CD4-positive, alpha-beta T cell treated with Interleukin-4 for 1 hour (primary cell): ENCODE data around the gene DNAH8.
A peak's percentile ranks its signal among the peaks of the same experiment; 100 is the strongest.

Experiments
- DNase-seq, 2 donors: peaks; one replicate each; pipeline ENCODE4 v3.0.0-alpha.2; 2020 to 2022

DNAH8 gene

DNA sequence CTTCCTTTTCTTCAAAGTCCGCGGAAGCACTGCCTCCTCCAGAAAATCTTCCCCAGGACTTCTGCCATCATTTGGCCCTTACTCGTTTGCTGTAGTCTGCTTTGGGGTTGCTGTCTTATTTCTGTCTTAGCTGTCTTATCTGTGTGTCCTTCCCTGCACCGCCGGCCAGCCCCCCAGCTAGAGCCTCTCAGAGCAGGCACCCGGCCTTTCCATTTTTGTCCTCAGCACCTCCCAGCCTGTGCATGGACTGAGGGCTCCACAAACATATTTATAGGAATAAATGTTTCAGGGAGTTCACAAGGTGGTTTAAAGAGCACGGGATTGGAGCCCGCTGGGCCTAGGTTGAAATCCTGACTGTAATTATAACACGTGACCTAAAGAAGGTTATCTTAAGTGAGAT lies 341.6 kb downstream of the DNAH8 start:
- no peak for DNase-seq

DNA sequence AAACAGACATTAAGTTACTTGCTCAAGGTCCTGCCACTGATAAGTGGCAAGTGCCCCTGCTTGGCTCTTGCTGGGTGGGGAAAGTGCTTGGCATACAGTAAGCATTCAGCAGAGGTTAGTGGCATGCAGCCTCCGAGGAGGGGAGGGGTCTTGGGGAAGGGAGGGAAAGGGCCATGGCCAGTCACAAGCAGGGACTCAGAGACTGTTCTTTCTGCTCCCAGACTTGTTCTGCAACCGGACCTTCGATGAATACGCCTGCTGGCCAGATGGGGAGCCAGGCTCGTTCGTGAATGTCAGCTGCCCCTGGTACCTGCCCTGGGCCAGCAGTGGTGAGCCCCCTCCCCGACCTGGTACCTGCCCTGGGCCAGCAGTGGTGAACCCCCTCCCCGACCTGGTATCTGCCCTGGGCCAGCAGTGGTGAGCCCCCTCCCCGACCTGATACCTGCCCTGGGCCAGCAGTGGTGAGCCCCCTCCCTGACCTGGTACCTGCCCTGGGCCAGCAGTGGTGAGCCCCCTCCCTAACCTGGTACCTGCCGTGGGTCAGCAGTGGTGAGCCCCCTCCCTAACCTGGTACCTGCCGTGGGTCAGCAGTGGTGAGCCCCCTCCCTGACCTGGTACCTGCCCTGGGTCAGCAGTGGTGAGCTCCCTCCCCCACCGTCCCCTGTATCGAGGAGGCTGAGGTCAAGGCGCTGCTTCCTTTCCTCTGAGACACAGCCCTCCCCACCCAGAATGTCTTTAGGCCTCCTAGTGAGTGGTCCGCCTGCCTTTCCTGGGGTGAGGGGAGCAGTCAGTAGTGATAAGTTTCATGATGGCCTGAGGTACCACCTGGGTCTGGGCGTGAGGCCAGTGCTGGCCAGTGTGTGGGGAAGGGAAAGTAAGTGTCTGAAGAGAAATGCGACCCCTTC lies 342.4 kb downstream of the DNAH8 start:
- no peak for DNase-seq

DNA sequence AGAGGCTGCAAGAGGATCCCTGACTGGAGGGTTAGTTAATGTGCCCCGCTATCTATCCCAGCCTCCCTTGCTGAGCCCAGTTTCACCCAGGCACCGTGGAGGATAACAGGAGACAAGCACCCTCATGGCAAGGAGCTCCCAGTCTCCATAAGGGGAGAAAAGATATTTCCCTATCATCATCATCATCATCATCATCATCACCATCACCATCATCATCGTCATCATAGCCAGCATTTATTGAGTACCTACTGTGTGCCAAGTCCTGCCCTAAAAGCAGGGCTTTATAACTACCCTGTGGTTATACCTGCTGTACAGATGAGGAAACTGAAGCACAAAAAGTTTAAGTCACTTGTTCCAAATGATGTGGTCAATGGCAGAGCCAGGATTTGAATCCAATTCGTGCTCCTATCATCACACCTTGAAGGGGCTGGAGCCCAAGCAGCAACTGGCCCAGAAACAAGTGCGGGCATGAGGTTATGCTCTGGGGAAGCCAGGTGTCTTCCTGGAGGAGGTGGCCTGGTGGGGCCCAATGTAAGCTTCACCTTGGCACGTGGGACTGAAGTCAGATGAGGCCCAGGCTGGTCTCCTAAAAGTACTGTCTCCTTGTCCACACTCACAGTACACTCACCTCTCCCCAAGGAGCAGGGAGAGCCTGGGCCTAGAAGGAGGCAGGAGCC lies 343.5 kb downstream of the DNAH8 start:
- no peak for DNase-seq

DNA sequence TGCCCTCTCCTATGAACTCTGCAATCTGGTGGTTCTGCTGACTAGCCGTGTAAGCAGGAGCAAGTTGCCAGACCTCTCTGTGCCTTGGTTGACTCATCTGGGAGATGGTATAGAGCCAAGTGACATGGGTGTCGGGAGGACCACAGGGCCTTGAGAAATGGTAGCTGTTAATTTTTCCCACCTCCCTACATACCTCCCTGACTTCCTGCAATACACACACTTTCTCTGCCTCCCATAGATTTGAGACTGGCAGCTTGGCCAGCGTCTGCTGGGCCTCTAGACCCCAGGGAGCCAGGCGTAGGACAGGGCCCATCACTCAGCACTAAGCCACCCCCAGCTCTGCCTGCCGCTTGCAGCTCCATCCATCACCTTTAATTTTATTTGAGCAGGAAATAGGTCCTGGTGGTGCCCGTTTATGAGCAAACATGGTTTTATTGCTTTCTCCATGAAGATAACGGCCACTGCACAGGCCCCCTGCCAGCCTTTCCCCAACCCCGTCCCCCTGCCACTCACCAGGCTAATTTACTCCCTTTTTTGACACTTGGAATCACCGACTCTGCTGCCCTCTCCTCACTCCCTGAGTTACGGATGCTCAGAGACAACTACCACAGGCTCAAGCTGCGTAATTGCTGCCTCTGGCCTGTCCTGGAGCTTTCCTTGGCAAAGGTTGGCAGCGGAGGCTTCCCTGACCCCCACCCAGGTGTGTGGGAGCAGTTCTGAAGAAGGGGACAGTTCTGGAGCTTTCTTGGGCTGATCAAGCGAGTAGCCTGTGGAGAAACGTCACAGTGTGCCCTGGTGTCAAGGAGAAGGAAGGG lies 344.6 kb downstream of the DNAH8 start:
- DNase-seq, result no peak

DNA sequence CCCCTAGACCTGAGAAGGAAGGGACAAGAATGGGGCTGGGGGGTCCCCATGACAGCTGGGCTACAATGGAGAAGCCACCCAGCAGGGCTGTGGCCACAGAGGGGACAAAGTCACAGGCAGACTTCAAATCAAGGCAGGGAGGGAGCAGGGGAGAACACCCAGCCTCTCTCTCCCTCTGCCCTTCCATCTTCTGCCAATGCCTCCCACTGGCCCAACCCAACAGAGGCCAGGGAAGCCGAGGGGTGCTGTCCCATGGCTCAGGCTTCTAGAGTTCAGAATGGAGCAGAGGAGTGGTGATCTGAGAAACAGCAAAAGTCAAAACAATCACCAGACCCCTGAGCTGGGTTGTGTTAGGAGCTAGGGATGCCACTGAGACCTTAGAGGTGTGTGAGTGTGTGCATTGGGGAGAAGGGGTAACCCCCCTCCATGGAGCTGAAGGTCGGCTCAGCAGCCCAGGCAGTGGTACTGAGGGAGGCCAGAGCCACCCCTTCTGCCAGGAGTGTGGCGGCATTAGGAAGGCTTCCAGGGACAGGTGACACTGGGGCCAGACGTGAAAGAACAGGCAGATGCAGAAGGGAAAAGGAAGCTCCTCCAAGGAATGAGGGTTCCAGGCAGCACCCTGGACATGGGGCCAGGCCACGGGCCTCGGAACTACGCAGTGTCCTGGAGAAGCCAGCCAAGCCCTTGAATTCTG lies 345.5 kb downstream of the DNAH8 start:
- no peak for DNase-seq

DNA sequence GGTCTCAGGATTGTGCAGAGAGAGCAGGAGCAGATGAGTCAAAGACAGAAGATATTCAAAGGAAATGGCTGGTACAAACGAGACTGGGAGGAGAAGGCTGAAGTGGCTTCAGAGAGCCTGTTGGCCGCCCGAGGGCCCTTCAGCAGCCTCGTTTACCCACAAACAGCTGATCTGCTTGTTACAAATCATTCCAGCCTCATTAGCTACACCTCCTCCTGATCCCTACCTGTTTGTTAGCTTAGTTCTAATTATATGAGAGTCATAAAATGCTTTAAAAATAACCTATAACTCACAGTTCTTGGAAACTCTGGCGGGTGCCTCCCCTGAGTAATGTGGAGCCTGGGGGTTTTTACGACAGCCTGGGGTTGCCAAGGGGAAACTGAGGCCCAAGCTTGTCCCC lies 346.1 kb downstream of the DNAH8 start:
- no peak for DNase-seq

DNA sequence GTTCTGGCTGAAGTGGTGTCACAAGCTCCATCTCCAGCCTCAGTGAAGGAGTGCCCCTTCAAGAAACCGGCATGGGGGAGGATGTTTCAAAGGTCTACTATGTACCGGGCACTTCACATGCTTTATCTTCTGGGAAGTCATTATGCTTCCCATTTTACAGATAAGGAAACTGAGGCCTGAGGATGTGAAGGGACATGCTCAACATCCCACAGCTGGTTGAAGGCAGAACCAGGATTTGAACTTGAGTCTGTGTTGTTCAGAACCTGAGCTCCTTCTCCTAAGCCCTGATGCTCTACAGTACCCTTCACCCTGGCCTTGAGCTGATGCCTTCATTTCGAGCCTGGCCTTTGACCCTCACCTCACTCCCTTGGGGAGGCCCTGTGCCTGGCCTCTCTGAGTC lies 346.5 kb downstream of the DNAH8 start:
- DNase-seq, result no peak

DNA sequence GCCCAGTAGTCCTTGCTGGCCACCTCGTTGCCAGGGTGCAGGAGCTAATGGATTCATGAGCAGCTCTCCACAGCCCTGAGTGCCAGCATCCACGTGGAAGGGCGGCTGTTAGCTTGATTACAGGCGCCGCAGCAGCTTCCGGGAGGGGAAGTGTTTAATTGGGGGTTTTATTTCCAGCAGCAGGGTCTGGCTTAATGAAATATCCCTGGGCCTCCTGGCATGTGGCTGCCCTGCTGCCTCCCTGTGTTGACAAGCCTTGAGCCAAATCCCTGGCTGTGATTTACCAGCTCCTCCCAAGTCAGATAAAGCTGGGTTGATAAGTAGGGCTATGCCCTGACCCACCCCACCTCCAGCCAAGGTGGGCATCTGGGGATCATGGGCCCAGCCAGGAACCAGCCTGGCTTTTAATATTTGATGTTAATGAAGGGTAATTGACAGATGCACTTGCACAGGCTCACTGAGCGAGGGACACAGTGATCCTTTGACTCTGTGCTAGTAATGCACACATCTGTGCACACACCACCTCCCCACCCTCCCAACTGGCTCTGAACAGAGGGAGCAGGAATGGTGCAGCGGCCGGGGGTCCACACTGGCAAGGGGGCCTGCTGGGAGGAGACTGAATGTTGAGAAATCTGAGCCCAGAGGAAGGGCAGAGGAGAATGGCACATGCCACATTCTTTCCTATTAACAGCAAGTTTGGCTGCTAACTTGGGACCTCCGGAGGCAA lies 347.1 kb downstream of the DNAH8 start:
- no peak for DNase-seq

DNA sequence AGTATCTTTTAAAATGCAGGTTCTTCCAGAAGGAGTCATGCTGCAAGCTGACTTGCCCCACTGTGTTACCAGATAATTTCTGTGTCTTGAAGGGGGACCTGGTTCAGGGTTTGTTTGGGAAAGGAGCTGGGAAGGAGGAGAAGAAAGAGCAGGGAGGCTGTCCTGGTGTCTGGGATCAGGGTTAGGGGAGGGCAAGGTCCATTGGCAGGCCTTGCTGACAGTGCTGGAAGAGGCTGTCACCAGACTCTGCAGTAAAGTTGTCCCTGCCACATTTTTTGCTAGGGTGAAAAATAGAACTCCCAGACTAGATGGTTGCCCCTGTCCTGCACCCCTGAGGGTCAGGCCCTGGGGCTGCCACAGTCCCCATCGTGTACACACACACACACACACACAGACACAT lies 348.4 kb downstream of the DNAH8 start:
- no peak for DNase-seq

DNA sequence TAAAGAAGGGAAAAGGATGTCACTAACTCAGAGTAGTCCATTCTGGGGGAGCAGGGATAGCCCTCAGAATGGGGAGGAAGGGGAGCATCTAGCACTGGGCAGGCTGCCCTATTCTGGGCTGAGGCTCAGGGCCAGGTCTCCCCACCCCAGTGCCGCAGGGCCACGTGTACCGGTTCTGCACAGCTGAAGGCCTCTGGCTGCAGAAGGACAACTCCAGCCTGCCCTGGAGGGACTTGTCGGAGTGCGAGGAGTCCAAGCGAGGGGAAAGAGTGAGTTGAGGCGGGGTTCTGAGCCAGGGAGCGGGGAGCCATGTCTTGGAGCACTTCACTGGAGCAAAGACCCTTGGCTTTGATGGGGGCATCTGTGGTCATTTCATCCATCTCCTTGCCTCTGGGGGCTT lies 350.4 kb downstream of the DNAH8 start:
- no peak for DNase-seq

DNA sequence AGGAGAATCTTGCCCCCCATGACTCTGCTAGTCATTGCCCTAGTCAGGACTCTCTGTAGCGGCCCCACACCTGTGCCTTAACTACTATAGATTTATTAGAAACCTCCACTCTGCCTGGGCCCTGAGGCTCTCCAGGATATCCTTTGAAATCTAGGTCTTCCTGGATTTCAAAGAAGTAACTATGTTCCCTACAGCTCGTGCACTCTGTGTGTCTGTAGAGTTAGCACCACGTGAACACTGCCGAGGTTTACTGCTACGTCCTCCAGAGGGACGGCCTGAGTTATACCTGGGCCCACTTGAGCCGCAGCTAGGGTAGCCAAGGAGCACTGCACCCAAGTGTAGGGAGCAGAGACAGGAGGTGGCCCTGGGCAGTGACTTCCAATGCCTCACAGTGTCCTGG lies 353.3 kb downstream of the DNAH8 start:
- DNase-seq, result no peak

DNA sequence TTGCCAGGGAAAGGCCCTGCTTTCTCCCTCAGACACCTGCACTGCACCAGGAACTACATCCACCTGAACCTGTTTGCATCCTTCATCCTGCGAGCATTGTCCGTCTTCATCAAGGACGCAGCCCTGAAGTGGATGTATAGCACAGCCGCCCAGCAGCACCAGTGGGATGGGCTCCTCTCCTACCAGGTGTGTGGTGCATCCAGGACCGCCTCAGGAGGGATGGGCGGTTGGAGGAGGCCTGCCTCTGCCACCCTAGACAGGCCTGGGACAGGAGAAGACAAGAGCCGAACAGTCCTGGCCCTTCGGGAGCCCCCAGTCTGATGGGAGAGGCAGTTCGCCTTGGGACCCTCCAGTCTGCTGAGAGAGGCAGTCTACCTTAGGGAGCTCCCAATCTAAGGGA lies 357.7 kb downstream of the DNAH8 start:
- DNase-seq, result peak in 1 of 2 donors; percentile 9

DNA sequence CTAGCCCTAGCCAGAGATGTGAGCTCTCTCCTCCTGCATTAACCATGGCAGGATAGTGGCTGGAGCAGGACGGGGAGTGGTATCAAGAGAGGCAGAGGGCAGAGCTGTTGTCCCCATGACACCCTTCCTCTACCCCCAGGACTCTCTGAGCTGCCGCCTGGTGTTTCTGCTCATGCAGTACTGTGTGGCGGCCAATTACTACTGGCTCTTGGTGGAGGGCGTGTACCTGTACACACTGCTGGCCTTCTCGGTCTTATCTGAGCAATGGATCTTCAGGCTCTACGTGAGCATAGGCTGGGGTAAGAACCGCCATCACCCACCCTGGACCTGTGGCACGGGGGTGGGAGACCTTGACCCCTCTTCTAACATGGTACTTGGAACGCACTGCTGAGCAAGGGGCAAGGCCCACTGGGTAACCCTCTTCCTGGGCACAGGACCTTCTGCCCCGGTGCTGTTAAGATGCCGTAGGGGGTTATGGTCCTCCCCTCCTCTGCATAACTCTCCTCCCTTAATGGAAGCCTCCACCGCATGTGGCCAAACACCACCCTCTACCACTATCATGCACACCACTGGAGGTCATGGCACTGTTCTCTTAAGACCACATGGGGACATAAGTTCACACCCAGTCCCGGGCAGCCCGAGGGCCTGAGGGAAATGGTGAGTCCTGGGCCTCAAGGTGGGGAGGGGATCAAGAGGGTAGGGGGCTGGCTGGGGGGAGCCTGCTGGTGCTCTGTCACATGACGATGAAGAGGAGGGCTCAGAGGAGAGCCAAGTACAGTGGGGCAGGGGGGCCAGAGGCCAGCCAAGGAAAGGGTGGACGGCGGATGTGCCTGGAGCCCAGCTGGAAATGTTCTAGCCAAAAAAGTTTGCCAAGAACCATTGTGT lies 358.6 kb downstream of the DNAH8 start:
- no peak for DNase-seq

DNA sequence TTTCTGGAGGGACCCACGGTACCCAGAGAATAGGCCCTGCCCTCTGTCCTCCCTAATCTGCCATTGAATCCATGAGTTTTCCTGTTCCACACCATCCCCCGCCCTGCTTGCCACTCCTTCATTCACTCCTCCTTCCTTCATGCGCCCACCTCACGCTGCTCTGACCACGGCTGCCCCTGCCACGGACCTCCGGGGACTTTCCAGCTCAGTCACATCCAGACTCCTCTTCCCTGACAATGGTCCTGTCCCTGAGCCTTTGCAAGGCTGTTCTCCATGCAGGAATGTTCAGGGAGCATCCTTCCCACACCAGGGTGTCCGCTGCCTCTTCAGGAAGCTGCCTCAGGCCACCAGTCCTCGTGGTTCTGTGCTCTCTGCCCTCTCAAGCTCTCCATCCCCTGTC lies 359.4 kb downstream of the DNAH8 start:
- no peak for DNase-seq

DNA sequence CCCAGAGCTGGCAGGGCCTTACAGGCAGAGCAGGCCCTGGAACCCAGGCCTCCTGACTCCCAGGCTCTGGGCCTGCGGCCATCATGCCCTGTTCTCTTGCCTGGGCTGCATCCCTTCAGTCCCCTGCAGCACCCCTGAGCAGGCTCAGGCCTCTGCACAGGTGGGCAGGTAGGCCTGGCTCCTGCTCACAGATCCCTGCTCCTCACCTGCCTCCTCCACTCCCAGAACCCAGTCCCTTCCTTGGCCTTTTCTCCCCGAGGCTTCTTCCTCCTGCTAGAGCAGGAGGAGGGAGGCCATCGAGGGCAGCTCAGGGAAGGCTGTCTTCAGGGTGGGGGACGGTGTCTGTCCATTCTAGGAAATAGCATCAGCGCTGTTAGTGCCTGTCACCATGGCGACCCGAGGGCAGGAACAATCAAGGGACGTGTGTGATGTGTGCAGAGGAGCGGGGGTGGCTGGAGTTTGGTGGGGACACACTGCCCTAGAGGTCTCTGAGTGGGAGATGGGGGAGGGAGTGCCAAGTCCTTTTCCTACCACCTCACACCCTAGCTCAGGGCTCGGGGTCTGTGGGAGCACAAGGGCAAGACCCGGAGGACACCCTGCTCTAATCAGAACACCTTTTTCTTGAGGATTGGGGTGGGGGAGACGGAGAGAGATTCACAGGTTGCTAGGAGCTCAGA lies 360.0 kb downstream of the DNAH8 start:
- no peak for DNase-seq

DNA sequence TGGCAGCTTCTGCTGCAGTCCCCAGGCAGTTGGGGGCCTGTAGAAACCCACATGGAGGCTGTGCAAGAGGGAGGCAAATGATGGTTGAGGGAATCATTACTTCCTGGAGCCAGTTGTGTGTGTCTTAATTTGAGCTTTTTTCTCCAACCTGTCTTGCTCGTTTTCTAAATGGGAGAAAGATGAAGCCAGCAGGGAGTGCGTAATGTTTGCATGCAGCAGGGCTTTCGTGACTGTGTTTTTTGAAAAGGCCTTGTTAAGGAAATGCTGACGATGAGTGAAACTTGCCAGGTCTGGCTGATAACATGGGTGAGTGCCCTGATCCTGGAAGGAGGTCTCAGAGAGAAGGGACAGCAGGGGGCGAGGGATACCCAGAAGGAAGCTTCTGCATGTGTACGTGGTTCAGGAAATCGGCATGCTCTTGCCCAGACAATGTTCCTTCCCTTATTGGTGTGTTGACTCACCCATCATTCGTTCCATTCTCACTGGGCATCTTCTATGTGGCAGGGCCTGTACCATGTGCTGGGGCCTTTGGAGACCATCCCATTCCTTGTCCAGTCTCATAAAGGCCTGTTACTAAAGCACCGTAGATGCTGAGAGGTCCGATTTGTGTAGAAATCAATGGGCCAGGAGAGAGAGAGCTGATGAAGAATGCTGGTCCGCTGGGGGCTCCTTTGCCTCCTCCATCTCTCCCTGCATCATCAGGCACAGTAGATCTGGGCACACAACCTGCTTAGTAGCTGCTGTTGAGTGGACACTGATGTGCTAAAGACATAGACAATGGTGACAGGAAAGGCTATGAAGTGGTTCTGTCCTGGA lies 360.9 kb downstream of the DNAH8 start:
- DNase-seq, result no peak

DNA sequence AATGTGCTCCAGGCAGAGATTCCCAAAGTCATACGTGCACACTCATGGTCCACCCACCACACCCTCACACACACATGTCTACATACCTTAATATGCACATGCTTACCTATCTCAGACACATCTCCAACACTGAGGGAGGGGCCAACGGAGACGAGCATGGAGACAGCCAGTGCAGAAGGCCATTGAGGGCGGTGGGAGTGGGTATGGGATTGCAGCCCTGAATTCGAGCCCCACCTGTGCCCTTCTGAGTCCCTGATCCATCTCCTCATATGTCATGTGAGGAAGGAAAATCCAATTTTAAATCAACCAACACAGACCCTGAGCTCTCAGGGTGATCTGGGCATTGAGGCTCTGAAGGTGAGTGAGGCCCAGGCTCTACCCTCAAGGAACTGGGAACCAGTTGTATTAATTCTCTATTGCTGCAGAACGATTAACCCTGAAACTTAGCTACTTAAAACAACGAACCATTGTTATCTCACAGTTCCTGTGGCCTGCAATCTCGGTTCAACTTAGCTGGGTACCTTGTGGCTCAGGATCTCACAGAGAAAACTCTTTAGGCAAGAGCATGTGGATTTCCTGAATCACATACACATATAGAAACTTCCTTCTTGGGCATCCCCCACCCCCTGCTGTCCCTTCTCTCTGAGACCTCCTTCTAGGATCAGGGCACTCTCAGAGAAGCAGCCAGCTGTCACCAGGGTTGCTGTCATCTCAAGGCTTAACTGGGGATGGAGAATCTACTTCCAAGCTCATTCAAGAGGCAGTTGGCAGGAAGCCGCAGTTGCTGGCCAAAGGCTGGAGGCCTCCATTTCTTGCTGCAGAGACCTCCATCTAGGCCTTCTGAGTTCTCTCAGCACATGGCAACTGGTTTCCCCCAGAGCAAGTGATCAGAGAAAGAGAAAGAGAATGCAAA lies 361.8 kb downstream of the DNAH8 start:
- no peak for DNase-seq

DNA sequence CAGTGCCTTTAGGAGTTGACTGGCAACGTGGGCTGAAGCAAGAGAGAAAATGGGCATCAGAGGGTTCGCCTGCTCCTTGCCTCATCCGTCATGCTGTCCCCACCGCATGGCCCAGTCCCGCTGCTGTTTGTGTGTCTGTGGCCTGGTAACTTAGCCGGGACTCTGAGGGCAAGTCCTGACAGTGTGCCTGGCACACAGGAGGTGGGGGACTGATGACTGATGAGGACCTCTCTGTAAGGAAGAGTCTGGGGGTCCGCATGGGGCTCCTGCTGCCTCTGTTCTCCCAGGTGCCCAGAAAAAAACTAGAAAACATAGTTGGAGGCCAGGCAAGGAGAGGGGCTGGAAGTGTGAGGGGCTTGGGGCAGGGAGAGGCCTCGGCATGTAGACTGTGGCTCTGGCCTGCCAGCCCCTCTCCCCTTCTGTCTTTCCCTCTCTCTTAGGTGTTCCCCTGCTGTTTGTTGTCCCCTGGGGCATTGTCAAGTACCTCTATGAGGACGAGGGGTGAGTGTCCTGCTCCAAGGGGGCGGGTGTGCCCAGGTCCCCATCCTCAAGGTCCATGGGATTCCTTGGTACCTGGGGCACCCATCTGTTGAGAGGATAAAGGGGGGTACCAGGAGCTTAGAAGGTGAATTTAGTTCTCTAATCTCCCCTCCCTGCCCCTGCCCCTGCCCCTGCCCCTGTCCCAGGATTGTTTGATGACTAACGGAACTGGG lies 362.9 kb downstream of the DNAH8 start:
- no peak for DNase-seq
